Measurements from ENCODE around the gene CHRNA3. TPM values are rescaled to one million over a fixed set of nuclear protein-coding genes. Genes with fewer than 3 reads are reported as not detected.

Gene CHRNA3
- total and polyA plus RNA-seq, 3 donors from 2014 or later = 3.1 to 5.7 (median 4.5) TPM

- H3K36me3 ChIP-seq (ENCODE audit: low read depth, missing control alignments) = no peaks in the 10 kb centered on the region
- H3K4me1 ChIP-seq = peaks cover 4% of the 10 kb centered on the region
- no peak overlapping the region for H3K27ac ChIP-seq
- H3K27me3 ChIP-seq = no peaks in the 10 kb centered on the region
- no peak for DNase-seq
- WGBS, 2 donors = 72 to 80% methylated on average over 7 to 8 of the region's 8 CpGs
- no peak overlapping the region for H3K4me3 ChIP-seq
- H3K9me3 ChIP-seq = no peaks in the 10 kb centered on the region
- intact Hi-C loops (cut with DNase I; ENCODE audit: low total_unique reads) = no loop called here
- no peak for TF ChIP-seq CTCF (IDR thresholded peaks at IDR 0.05)
- no peak for TF ChIP-seq POLR2A (IDR thresholded peaks at IDR 0.05)
Measured at GRCh38 chr15:78618064-78618463, 2.7 kb downstream of the CHRNA3 start.

GRCh38 chr15:78617516-78617915 lies 3.3 kb downstream of the CHRNA3 start:
- 73 to 80% methylated on average over 1 to 5 of the region's 5 CpGs for WGBS, 2 donors
- DNase-seq = no peak
- no peak overlapping the region for H3K27ac ChIP-seq

GRCh38 chr15:78617076-78617475 lies 3.7 kb downstream of the CHRNA3 start:
- Histone ChIP-seq H3K36me3 (ENCODE audit: low read depth, missing control alignments) (no peaks in the 10 kb centered on the region), H3K27me3 (no peaks in the 10 kb centered on the region), H3K27ac (no peak overlapping the region), H3K4me1 (peaks cover 4% of the 10 kb centered on the region), H3K4me3 (no peak overlapping the region), H3K9me3 (no peaks in the 10 kb centered on the region)
- no peak for TF ChIP-seq POLR2A (IDR thresholded peaks at IDR 0.05)
- TF ChIP-seq CTCF (IDR thresholded peaks at IDR 0.05) = no peak
- no peak for DNase-seq
- intact Hi-C loops (cut with DNase I; ENCODE audit: low total_unique reads) = no loop called here
- 64 to 85% methylated on average over 7 of the region's 7 CpGs for WGBS, 2 donors

More at GRCh38 chr15:78617516-78617915, 3.3 kb downstream of the CHRNA3 start:
- Histone ChIP-seq H3K4me3 (no peak overlapping the region), H3K36me3 (ENCODE audit: low read depth, missing control alignments) (no peaks in the 10 kb centered on the region), H3K27me3 (no peaks in the 10 kb centered on the region), H3K9me3 (no peaks in the 10 kb centered on the region), H3K4me1 (peaks cover 4% of the 10 kb centered on the region)
- TF ChIP-seq POLR2A (IDR thresholded peaks at IDR 0.05) (no peak), CTCF (IDR thresholded peaks at IDR 0.05) (no peak)
- intact Hi-C loops (cut with DNase I; ENCODE audit: low total_unique reads) = no loop called here

GRCh38 chr15:78616506-78616905 lies 4.3 kb downstream of the CHRNA3 start:
- 88 to 89% methylated on average over 2 of the region's 2 CpGs for WGBS, 2 donors

More at GRCh38 chr15:78616506-78616905, 4.3 kb downstream of the CHRNA3 start:
- DNase-seq = no peak
- Histone ChIP-seq H3K36me3 (ENCODE audit: low read depth, missing control alignments) (no peaks in the 10 kb centered on the region), H3K4me1 (peaks cover 4% of the 10 kb centered on the region), H3K9me3 (no peaks in the 10 kb centered on the region), H3K4me3 (no peak overlapping the region), H3K27me3 (no peaks in the 10 kb centered on the region), H3K27ac (no peak overlapping the region)
- intact Hi-C loops (cut with DNase I; ENCODE audit: low total_unique reads) = no loop called here
- TF ChIP-seq CTCF (IDR thresholded peaks at IDR 0.05) (no peak), POLR2A (IDR thresholded peaks at IDR 0.05) (no peak)
